Thyroid gland (tissue), 4 donors: Measurements from ENCODE around the gene OLFM1.

Experiments
- POLR2A ChIP-seq, 2 donors: fragments of 450-650 bp; IDR thresholded peaks; one replicate each; pipeline ENCODE4 v1.6.1; 2017; ENCODE audit warnings: antibody characterized with exemption in 2 of 2, mild to moderate bottlenecking in 2 of 2, moderate library complexity in 1 of 2
- TF ChIP-seq, protein P1 (sequence below), 6 experiments: fragments of 200-600 bp in 3 of 6; fragments of 450-650 bp in 3 of 6; sonication (generic) in 3 of 6; IDR thresholded peaks; one replicate each; pipeline ENCODE4 v1.5.1; 2016 to 2019; ENCODE audit warnings: antibody characterized with exemption in 6 of 6, mild to moderate bottlenecking in 2 of 6, inconsistent platforms in 1 of 6, moderate library complexity in 1 of 6

DNA sequence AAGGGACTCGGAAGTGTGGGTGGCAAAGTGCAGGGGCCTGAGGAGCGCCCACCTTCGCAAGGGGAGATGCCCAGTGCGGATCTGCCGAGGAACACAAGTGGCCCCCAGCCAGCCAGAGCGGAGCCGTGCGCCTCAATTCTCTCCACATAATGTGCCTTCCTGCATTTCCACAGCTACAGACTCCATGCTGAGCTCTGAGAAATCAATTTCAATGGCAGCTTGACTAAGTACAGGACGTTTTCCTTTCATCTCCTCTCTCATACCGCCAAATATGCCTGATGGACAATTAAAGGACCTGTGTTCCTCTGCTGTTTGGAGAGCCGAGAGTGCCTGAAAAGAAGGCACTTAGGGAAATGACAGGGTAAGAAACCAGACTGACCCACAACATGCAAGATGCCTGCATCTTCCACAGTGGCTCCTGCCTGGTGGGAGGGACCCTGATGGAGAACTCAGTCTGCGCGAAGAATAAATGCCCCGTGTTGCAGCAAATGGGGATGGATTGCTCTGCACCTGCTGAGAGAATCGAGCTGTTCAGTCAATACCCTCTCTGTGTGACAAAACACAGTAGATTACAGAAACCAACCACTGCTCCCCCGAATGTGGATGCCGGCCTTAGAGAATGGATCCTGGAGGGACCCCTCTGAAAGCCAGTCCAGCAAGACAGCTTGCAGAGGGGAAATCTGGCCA lies 38.6 kb upstream of the OLFM1 start:
- TF ChIP-seq, protein P1, sequence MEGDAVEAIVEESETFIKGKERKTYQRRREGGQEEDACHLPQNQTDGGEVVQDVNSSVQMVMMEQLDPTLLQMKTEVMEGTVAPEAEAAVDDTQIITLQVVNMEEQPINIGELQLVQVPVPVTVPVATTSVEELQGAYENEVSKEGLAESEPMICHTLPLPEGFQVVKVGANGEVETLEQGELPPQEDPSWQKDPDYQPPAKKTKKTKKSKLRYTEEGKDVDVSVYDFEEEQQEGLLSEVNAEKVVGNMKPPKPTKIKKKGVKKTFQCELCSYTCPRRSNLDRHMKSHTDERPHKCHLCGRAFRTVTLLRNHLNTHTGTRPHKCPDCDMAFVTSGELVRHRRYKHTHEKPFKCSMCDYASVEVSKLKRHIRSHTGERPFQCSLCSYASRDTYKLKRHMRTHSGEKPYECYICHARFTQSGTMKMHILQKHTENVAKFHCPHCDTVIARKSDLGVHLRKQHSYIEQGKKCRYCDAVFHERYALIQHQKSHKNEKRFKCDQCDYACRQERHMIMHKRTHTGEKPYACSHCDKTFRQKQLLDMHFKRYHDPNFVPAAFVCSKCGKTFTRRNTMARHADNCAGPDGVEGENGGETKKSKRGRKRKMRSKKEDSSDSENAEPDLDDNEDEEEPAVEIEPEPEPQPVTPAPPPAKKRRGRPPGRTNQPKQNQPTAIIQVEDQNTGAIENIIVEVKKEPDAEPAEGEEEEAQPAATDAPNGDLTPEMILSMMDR (IDR thresholded peaks at IDR 0.05), result no peak
- TF ChIP-seq POLR2A (IDR thresholded peaks at IDR 0.05), result no peak
